Neutrophil (primary cell): ENCODE results near the gene SRRM4.

ENCODE experiments used
- H3K27ac ChIP-seq: fragments of 200-600 bp; sonication (generic); 2 replicates; pipeline ENCODE4 v1.5.1; 2016; ENCODE audit warnings: mild to moderate bottlenecking, moderate library complexity
- H3K27me3 ChIP-seq: fragments of 200-600 bp; sonication (generic); 2 replicates; pipeline ENCODE4 v1.6.0; 2016; ENCODE audit warnings: mild to moderate bottlenecking
- H3K36me3 ChIP-seq: fragments of 200-600 bp; sonication (generic); 2 replicates; pipeline ENCODE4 v1.5.1; 2017
- H3K4me1 ChIP-seq, 2 experiments: fragments of 200-600 bp in 1 of 2; sonication (generic) in 1 of 2; 1 replicate in 1 of 2; 2 replicates in 1 of 2; pipeline versions ENCODE4 v1.5.1 to v1.6.1; 2013 to 2016; ENCODE audit warnings: low read depth in 1 of 2, low read length in 1 of 2, mild to moderate bottlenecking in 1 of 2, moderate library complexity in 1 of 2; ENCODE audit not compliant: control insufficient read depth in 1 of 2, insufficient read depth in 1 of 2
- H3K4me3 ChIP-seq, 2 experiments: fragments of 200-600 bp in 1 of 2; sonication (generic) in 1 of 2; 1 replicate in 1 of 2; 2 replicates in 1 of 2; pipeline ENCODE4 v1.5.1; 2013 to 2016; ENCODE audit warnings: low read depth in 1 of 2, low read length in 1 of 2, mild to moderate bottlenecking in 1 of 2, moderate library complexity in 1 of 2
- H3K9me3 ChIP-seq: fragments of 200-600 bp; sonication (generic); 2 replicates; pipeline ENCODE4 v1.5.1; 2016
- CTCF ChIP-seq: fragments of 200-600 bp; sonication (generic); IDR thresholded peaks from 2 replicates; pipeline ENCODE4 v1.5.1; 2016; ENCODE audit warnings: antibody characterized with exemption

Gene SRRM4

GRCh38 chr12:119128527-119128926, 147.2 kb downstream of the SRRM4 start:
- Histone ChIP-seq H3K9me3 (no peaks in the 10 kb centered on the region), H3K27ac (no peak overlapping the region), H3K4me3 (no peak overlapping the region), H3K27me3 (no peaks in the 10 kb centered on the region), H3K4me1 (no peaks in the 10 kb centered on the region), H3K36me3 (no peaks in the 10 kb centered on the region)
- no peak for TF ChIP-seq CTCF

- no peak overlapping the region for H3K27ac ChIP-seq
- no peaks in the 10 kb centered on the region for H3K36me3 ChIP-seq
- H3K4me1 ChIP-seq: no peaks in the 10 kb centered on the region
- no peak for TF ChIP-seq CTCF
- H3K27me3 ChIP-seq: no peaks in the 10 kb centered on the region
- no peak overlapping the region for H3K4me3 ChIP-seq
- no peaks in the 10 kb centered on the region for H3K9me3 ChIP-seq
These were observed 148.6 kb downstream of the SRRM4 start for GRCh38 chr12:119129827-119130434.

- TF ChIP-seq CTCF: no peak
- no peak overlapping the region for H3K4me3 ChIP-seq
- no peak overlapping the region for H3K27ac ChIP-seq
- no peaks in the 10 kb centered on the region for H3K27me3 ChIP-seq
- no peaks in the 10 kb centered on the region for H3K36me3 ChIP-seq
- H3K4me1 ChIP-seq: no peaks in the 10 kb centered on the region
- H3K9me3 ChIP-seq: no peaks in the 10 kb centered on the region
These were observed 149.2 kb downstream of the SRRM4 start for GRCh38 chr12:119130523-119130922.

- H3K4me3 ChIP-seq: no peak overlapping the region
- TF ChIP-seq CTCF: no peak
- H3K4me1 ChIP-seq: no peaks in the 10 kb centered on the region
- H3K9me3 ChIP-seq: no peaks in the 10 kb centered on the region
- no peaks in the 10 kb centered on the region for H3K27me3 ChIP-seq
- H3K36me3 ChIP-seq: no peaks in the 10 kb centered on the region
- no peak overlapping the region for H3K27ac ChIP-seq
These were observed 153.1 kb downstream of the SRRM4 start for GRCh38 chr12:119134284-119135072.

- TF ChIP-seq CTCF: no peak
- H3K9me3 ChIP-seq: no peaks in the 10 kb centered on the region
- H3K36me3 ChIP-seq: no peaks in the 10 kb centered on the region
- no peaks in the 10 kb centered on the region for H3K27me3 ChIP-seq
- H3K4me1 ChIP-seq: no peaks in the 10 kb centered on the region
- H3K27ac ChIP-seq: no peak overlapping the region
- H3K4me3 ChIP-seq: no peak overlapping the region
These were observed 155.6 kb downstream of the SRRM4 start for GRCh38 chr12:119136811-119137410.
